ENCODE results near the gene SOX10.

- TF ChIP-seq CTCF (IDR thresholded peaks at IDR 0.05; ENCODE audit: low read depth, low read length) (no peak), EZH2phosphoT487 (IDR thresholded peaks at IDR 0.05; ENCODE audit: low read depth) (no peak)
Observed at GRCh38 chr22:37999236-37999635, 14.9 kb upstream of the SOX10 start.
